ENCODE data around the gene KITLG. TPM values are rescaled to one million over a fixed set of nuclear protein-coding genes. Genes with fewer than 3 reads are reported as not detected.

KITLG gene
- total RNA-seq, 6 experiments from 2014 or later = 0.67 to 2.8 (median 1.1) TPM

GRCh38 chr12:88445705-88446394, 134.4 kb downstream of the KITLG start:
- TF ChIP-seq, protein P1, sequence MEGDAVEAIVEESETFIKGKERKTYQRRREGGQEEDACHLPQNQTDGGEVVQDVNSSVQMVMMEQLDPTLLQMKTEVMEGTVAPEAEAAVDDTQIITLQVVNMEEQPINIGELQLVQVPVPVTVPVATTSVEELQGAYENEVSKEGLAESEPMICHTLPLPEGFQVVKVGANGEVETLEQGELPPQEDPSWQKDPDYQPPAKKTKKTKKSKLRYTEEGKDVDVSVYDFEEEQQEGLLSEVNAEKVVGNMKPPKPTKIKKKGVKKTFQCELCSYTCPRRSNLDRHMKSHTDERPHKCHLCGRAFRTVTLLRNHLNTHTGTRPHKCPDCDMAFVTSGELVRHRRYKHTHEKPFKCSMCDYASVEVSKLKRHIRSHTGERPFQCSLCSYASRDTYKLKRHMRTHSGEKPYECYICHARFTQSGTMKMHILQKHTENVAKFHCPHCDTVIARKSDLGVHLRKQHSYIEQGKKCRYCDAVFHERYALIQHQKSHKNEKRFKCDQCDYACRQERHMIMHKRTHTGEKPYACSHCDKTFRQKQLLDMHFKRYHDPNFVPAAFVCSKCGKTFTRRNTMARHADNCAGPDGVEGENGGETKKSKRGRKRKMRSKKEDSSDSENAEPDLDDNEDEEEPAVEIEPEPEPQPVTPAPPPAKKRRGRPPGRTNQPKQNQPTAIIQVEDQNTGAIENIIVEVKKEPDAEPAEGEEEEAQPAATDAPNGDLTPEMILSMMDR (IDR thresholded peaks at IDR 0.05) = no peak
- no peak for TF ChIP-seq POLR2A (IDR thresholded peaks at IDR 0.05)
- intact Hi-C loops (cut with DNase I) = no loop called here
- no peak overlapping the region for H3K27ac ChIP-seq

DNA sequence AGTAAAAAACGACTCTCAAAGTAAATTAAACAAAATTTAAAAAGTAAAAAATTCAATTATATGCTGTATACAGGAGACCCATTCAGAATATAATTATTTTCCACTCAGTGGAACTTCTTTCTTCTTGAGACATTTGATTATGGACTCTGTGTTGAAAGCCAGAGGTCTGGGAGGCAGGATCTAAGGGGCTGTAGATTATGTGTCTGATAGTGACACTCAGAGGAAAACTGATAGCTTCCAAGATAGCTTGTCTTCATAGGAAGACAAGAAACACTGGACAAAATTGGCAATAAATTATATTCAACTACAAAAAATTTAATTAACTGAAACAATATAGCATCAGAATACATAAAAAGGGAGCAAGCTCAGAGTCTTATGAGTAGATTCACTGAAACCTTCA, 135.8 kb downstream of the KITLG start:
- DNase-seq = no peak
- 39% methylated on average over 1 of the region's 1 CpG for WGBS (ENCODE audit: insufficient coverage, low coverage, low lambda C conversion rate, missing lambda C conversion rate)
- no peaks in the 10 kb centered on the region for H3K27me3 ChIP-seq
- no peaks in the 10 kb centered on the region for H3K4me1 ChIP-seq
- H3K9me3 ChIP-seq = no peaks in the 10 kb centered on the region
- H3K4me3 ChIP-seq = no peak overlapping the region
- no peak for ATAC-seq
- no peak overlapping the region for H3K27ac ChIP-seq
- intact Hi-C loops (cut with DNase I) = no loop called here
- no peaks in the 10 kb centered on the region for H3K36me3 ChIP-seq
- TF ChIP-seq, protein P1 (IDR thresholded peaks at IDR 0.05) = no peak
- TF ChIP-seq POLR2A (IDR thresholded peaks at IDR 0.05) = no peak

More at GRCh38 chr12:88445705-88446394, 134.4 kb downstream of the KITLG start:
- ATAC-seq (no peak), DNase-seq (no peak)
- Histone ChIP-seq H3K9me3 (no peaks in the 10 kb centered on the region), H3K4me1 (no peaks in the 10 kb centered on the region), H3K36me3 (no peaks in the 10 kb centered on the region), H3K27me3 (no peaks in the 10 kb centered on the region), H3K4me3 (no peak overlapping the region)

Small RNA genes lying within 50 kb of the gene (small RNA-seq; reads per million reads assigned to genes)
- gene RNU1-117P = 0 reads per million in 2 experiments
